ENCODE measurements around the gene ZNF219. TPM values are rescaled to one million over a fixed set of nuclear protein-coding genes. Genes with fewer than 3 reads are reported as not detected.

Gene ZNF219
- total RNA-seq, 3 donors from 2014 or later: 32.4 to 62.2 (median 32.8) TPM

GRCh38 chr14:21123429-21123828 is 25.0 kb upstream of the ZNF219 start:
- H3K4me3 ChIP-seq: no peak overlapping the region
- intact Hi-C loops (cut with DNase I; ENCODE audit: low total_unique reads): no loop called here
- TF ChIP-seq POLR2A (IDR thresholded peaks at IDR 0.05) (no peak), POLR2AphosphoS5 (IDR thresholded peaks at IDR 0.05) (no peak), CTCF (IDR thresholded peaks at IDR 0.05) (no peak)
- H3K27ac ChIP-seq: no peak overlapping the region
- DNase-seq (ENCODE audit: low spot score in 2 of 2): no peak
- no peaks in the 10 kb centered on the region for H3K27me3 ChIP-seq
- H3K4me1 ChIP-seq: no peaks in the 10 kb centered on the region
- H3K36me3 ChIP-seq: no peaks in the 10 kb centered on the region
- H3K9me3 ChIP-seq: no peaks in the 10 kb centered on the region

GRCh38 chr14:21121122-21121521 is 22.7 kb upstream of the ZNF219 start:
- Histone ChIP-seq H3K36me3 (no peaks in the 10 kb centered on the region), H3K4me3 (no peak overlapping the region), H3K9me3 (no peaks in the 10 kb centered on the region), H3K27me3 (no peaks in the 10 kb centered on the region), H3K4me1 (no peaks in the 10 kb centered on the region), H3K27ac (no peak overlapping the region)
- TF ChIP-seq POLR2AphosphoS5 (IDR thresholded peaks at IDR 0.05): no peak
- no peak for TF ChIP-seq CTCF (IDR thresholded peaks at IDR 0.05)
- no peak for TF ChIP-seq POLR2A (IDR thresholded peaks at IDR 0.05)
- no peak for DNase-seq (ENCODE audit: low spot score in 2 of 2)
- intact Hi-C loops (cut with DNase I; ENCODE audit: low total_unique reads): no loop called here

- TF ChIP-seq POLR2AphosphoS5 (IDR thresholded peaks at IDR 0.05) (no peak), POLR2A (IDR thresholded peaks at IDR 0.05) (no peak), CTCF (IDR thresholded peaks at IDR 0.05) (no peak)
- Histone ChIP-seq H3K27ac (no peak overlapping the region), H3K27me3 (no peaks in the 10 kb centered on the region), H3K4me3 (no peak overlapping the region), H3K9me3 (no peaks in the 10 kb centered on the region), H3K4me1 (no peaks in the 10 kb centered on the region), H3K36me3 (no peaks in the 10 kb centered on the region)
- no peak for DNase-seq (ENCODE audit: low spot score in 2 of 2)
- intact Hi-C loops (cut with DNase I; ENCODE audit: low total_unique reads): no loop called here
These were observed 22.2 kb upstream of the ZNF219 start for GRCh38 chr14:21120686-21121085.

- intact Hi-C loops (cut with DNase I; ENCODE audit: low total_unique reads): no loop called here
- TF ChIP-seq POLR2AphosphoS5 (IDR thresholded peaks at IDR 0.05) (no peak), CTCF (IDR thresholded peaks at IDR 0.05) (no peak), POLR2A (IDR thresholded peaks at IDR 0.05) (no peak)
- no peaks in the 10 kb centered on the region for H3K4me1 ChIP-seq
These were observed 20.5 kb upstream of the ZNF219 start for GRCh38 chr14:21118933-21119332.

GRCh38 chr14:21113369-21113768 is 14.9 kb upstream of the ZNF219 start:
- Histone ChIP-seq H3K27ac (no peak overlapping the region), H3K27me3 (no peaks in the 10 kb centered on the region), H3K4me1 (no peaks in the 10 kb centered on the region), H3K4me3 (no peak overlapping the region), H3K36me3 (no peaks in the 10 kb centered on the region), H3K9me3 (no peaks in the 10 kb centered on the region)
- DNase-seq (ENCODE audit: low spot score in 2 of 2): no peak
- no peak for TF ChIP-seq POLR2AphosphoS5 (IDR thresholded peaks at IDR 0.05)
- no peak for TF ChIP-seq CTCF (IDR thresholded peaks at IDR 0.05)
- no peak for TF ChIP-seq POLR2A (IDR thresholded peaks at IDR 0.05)
- intact Hi-C loops (cut with DNase I; ENCODE audit: low total_unique reads): no loop called here

More at GRCh38 chr14:21118933-21119332, 20.5 kb upstream of the ZNF219 start:
- no peak for DNase-seq (ENCODE audit: low spot score in 2 of 2)
- H3K27me3 ChIP-seq: no peaks in the 10 kb centered on the region
- no peak overlapping the region for H3K4me3 ChIP-seq
- H3K36me3 ChIP-seq: no peaks in the 10 kb centered on the region
- H3K27ac ChIP-seq: no peak overlapping the region
- no peaks in the 10 kb centered on the region for H3K9me3 ChIP-seq

Data from breast epithelium (tissue), 4 donors.